Measurements from ENCODE around the gene BRINP1.

The BRINP1 gene

DNA sequence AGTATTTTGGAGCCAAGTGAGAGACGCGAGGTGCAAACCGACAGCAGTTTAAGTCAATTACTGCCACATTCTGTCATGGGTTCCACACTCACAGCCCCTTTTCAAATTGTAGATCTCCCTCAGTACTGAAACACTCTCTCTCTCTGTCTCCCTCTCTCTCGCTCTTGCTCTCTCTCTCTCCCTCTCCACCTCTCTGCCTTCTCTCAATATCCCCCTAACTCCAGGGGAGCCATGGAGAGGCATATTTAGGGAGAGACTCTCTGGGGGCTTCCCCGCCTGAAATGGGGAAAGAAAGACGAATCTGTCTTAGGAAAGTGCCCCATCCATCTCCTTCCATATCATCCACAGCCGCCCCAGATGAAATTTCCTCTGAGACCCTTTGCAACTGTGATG, 1.6 kb downstream of the BRINP1 start:
- no peak for TF ChIP-seq CTCF (IDR thresholded peaks at IDR 0.05; ENCODE audit: extremely low read depth, missing control alignments)
- no peak for DNase-seq (ENCODE audit: low spot score)

DNA sequence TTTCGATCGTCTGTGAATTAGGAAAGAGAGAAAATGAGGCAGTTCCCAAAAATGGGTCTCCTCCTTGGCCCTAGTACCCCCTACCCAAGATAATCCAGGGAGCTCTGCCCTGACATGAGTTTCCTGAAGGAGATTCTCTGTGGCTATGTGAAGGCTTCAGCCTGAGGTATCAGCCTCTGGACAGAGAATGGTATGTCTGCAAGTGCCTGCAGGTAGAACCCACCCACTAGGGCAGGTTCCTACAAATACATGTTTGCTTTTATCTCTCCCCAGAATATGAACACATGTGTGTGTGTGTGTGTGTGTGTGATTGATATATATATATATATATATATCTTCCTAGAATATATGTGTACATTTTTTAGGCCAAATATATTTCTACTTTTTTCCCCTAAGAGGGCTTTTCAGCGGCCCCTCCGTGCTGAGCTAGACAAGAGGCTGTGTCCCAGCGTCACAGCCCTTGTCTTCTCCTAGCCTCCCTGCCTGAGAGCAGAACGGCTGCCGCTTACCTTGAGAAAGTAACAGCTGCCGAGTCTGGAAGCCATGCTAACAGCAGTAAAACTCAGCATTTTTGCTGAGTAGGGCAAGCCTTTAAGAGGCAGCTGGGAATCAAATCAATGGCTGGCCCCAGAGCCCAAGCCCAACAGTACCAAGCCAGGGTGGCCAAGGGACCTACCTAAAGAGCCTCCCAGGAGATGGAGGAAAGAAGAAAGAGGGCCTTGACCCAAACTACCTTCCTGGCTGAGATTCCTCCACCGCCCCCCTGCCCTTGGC, 2.1 kb downstream of the BRINP1 start:
- no peak for DNase-seq (ENCODE audit: low spot score)
- no peak for TF ChIP-seq CTCF (IDR thresholded peaks at IDR 0.05; ENCODE audit: extremely low read depth, missing control alignments)

DNA sequence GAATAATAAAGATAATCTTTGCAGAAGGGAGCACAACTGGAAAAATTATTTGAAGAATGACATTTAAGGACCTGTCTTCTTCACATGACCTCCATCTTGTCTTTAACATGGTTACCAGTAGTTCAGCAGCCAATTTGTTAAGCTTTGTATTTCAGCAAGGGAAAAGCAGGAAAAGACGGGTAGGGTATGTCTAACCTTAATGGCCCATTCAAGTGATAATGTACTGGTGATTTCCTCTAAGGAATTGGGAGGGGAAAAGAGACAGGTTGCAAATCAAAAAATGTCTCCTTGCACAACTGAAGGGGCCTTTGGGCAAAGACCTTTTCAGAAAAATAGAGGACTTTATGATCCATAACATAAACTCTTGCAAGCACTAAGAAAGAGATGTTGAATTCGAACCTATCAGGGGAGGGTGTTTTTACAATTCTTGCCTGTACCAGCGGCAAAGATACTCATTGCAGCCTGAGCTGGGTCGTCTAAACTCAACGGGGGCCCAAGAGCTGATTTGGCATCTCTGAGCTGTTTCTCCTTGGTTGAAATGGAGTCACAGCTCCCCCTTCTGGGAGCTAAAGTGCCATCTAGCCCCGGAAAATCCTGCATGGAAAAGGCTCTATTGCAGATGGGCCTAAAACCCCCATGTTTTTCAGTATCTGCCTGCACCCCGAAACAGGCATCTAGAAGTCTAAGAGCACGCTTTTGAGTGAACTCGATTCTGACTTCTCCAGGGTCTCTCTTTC, 3.8 kb downstream of the BRINP1 start:
- peak; percentile 25 for DNase-seq (ENCODE audit: low spot score)
- TF ChIP-seq CTCF (IDR thresholded peaks at IDR 0.05; ENCODE audit: extremely low read depth, missing control alignments) = peak; percentile 14

GRCh38 chr9:119360237-119360636, 9.0 kb downstream of the BRINP1 start:
- TF ChIP-seq CTCF (IDR thresholded peaks at IDR 0.05; ENCODE audit: extremely low read depth, missing control alignments) = no peak
- no peak for DNase-seq (ENCODE audit: low spot score)

- no peak for DNase-seq (ENCODE audit: low spot score)
- no peak for TF ChIP-seq CTCF (IDR thresholded peaks at IDR 0.05; ENCODE audit: extremely low read depth, missing control alignments)
These were observed 11.7 kb downstream of the BRINP1 start for GRCh38 chr9:119357336-119358096.

DNA sequence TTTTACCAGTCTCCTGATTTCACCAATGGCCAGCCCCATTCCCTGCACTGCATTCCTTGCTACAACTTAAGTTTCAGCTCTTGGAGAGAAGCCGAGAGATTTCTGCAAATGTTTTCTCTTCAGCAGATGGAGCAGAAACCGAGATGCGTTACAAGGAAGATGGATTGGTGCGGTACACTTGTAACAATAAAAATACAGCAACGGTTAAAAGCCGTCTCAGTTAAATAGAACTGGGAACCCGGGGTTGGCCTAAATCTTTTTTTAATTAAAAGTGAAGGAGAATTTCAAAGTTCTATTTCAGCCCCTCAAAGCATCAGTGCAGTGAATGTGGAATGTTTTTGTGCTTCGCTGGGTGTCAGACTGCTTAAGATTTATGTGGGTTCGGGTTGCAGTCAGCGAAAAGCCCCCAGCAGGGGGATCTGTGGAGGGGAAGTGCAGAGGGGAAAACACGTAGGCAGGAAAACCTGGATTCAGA, 19.8 kb downstream of the BRINP1 start:
- TF ChIP-seq CTCF (IDR thresholded peaks at IDR 0.05; ENCODE audit: extremely low read depth, missing control alignments) = no peak
- DNase-seq (ENCODE audit: low spot score) = no peak
